ENCODE data around the gene MUSK. TPM values are rescaled to one million over a fixed set of nuclear protein-coding genes. Genes with fewer than 3 reads are reported as not detected.

MUSK gene
- total and polyA plus RNA-seq, 2 donors (not counting 1 experiment from before 2014, with no cell fraction given) = not detected

DNA sequence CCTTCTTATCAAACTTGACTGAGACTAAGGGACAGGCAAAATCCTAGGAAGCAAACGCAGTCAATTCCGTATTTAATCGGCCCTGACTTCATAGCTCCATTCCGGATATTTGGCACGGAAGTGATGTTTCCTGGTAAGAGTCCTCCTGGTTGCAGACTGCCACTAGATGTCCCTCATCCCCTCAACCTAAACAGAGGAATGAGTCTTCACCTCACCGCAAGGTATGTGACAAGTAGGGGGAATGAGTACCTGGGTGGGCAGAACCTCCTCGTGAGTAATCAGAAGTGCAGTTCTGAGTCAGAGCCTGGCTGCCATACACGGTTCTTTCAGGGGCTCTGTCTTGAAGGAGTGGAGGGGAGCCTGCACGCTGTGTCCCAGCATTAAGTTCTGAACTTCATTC, 173.6 kb downstream of the MUSK start:
- no peak for DNase-seq
- Histone ChIP-seq H4K20me1 (ENCODE audit: control insufficient read depth, insufficient read depth, low read length, poor library complexity, severe bottlenecking) (no peaks in the 10 kb centered on the region), H3K9me3 (ENCODE audit: control extremely low read depth in 1 of 3, control insufficient read depth in 2 of 3, insufficient read depth in 1 of 3, low read length in 2 of 3) (no peaks in the 10 kb centered on the region), H3K9ac (ENCODE audit: low read length) (no peak overlapping the region), H3K4me1 (ENCODE audit: control insufficient read depth in 2 of 2, insufficient read depth in 2 of 2, low read length in 2 of 2) (no peaks in the 10 kb centered on the region), H2AFZ (ENCODE audit: insufficient read depth, low read depth, low read length, poor library complexity, severe bottlenecking) (no peak overlapping the region), H3K79me2 (ENCODE audit: control insufficient read depth, insufficient read depth, low read length) (no peaks in the 10 kb centered on the region), H3K27me3 (replicated peaks in 1 of 4; ENCODE audit: control extremely low read depth in 1 of 4, control insufficient read depth in 3 of 4, insufficient read depth in 4 of 4, low read length in 3 of 4) (no peaks in the 10 kb centered on the region), H3K4me2 (replicated peaks; ENCODE audit: low read depth, low read length, poor library complexity, severe bottlenecking) (no peak overlapping the region), H3K27ac (ENCODE audit: low read length in 2 of 2) (no peak overlapping the region), H3K36me3 (replicated peaks in 1 of 2; ENCODE audit: control extremely low read depth in 1 of 2, control insufficient read depth in 1 of 2, extremely low read depth in 1 of 2, insufficient read depth in 2 of 2, low read length in 1 of 2) (no peaks in the 10 kb centered on the region), H3K4me3 (ENCODE audit: control extremely low read depth in 1 of 5, extremely low read depth in 1 of 5, insufficient read depth in 1 of 5, low read depth in 2 of 5, low read length in 4 of 5) (no peak overlapping the region)
- intact Hi-C loops (cut with micrococcal nuclease) = no loop called here
- Mint-ChIP-seq H3K9me3 (ENCODE audit: insufficient read depth) (peaks cover 2% of the 10 kb centered on the region), H3K27ac (no peak overlapping the region), H3K4me1 (no peaks in the 10 kb centered on the region), H3K4me3 (no peak overlapping the region), H3K27me3 (peaks cover 5% of the 10 kb centered on the region)
- POLR2A ChIA-PET = no interaction called here
- 87% methylated on average over 5 of the region's 9 CpGs for WGBS (ENCODE audit: insufficient coverage)
- CTCF ChIA-PET = no interaction called here
- TF ChIP-seq, protein P1, sequence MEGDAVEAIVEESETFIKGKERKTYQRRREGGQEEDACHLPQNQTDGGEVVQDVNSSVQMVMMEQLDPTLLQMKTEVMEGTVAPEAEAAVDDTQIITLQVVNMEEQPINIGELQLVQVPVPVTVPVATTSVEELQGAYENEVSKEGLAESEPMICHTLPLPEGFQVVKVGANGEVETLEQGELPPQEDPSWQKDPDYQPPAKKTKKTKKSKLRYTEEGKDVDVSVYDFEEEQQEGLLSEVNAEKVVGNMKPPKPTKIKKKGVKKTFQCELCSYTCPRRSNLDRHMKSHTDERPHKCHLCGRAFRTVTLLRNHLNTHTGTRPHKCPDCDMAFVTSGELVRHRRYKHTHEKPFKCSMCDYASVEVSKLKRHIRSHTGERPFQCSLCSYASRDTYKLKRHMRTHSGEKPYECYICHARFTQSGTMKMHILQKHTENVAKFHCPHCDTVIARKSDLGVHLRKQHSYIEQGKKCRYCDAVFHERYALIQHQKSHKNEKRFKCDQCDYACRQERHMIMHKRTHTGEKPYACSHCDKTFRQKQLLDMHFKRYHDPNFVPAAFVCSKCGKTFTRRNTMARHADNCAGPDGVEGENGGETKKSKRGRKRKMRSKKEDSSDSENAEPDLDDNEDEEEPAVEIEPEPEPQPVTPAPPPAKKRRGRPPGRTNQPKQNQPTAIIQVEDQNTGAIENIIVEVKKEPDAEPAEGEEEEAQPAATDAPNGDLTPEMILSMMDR (IDR thresholded peaks at IDR 0.05) = no peak
- no peak for TF ChIP-seq EZH2 (IDR thresholded peaks at IDR 0.05; ENCODE audit: borderline replicate concordance, insufficient read depth, low read depth, low read length, poor library complexity, severe bottlenecking)
- ATAC-seq (ENCODE audit: low read depth) = no peak

DNA sequence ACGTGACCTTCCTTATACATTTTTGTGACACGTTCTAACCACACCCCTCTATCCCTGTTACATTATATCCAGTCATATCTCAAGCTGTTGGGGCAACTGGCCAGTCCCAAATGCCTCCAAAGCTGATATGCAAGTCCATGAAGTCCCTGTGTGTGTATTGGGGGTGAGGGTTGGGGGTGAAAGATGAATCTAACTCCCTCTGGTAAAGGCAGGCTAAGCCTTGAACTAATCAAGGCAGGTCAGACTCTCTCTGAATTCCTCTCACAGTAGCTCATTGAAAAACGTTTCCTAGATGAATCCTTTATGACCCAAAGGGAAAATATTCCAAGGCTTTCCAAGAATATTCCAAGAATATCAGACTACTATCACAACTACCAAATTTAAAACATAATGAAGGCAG, 174.4 kb downstream of the MUSK start:
- Histone ChIP-seq H2AFZ (ENCODE audit: insufficient read depth, low read depth, low read length, poor library complexity, severe bottlenecking) (no peak overlapping the region), H3K9ac (ENCODE audit: low read length) (no peak overlapping the region), H3K4me2 (replicated peaks; ENCODE audit: low read depth, low read length, poor library complexity, severe bottlenecking) (no peak overlapping the region), H3K36me3 (replicated peaks in 1 of 2; ENCODE audit: control extremely low read depth in 1 of 2, control insufficient read depth in 1 of 2, extremely low read depth in 1 of 2, insufficient read depth in 2 of 2, low read length in 1 of 2) (no peaks in the 10 kb centered on the region), H3K27me3 (replicated peaks in 1 of 4; ENCODE audit: control extremely low read depth in 1 of 4, control insufficient read depth in 3 of 4, insufficient read depth in 4 of 4, low read length in 3 of 4) (no peaks in the 10 kb centered on the region), H3K79me2 (ENCODE audit: control insufficient read depth, insufficient read depth, low read length) (no peaks in the 10 kb centered on the region), H4K20me1 (ENCODE audit: control insufficient read depth, insufficient read depth, low read length, poor library complexity, severe bottlenecking) (no peaks in the 10 kb centered on the region), H3K4me1 (ENCODE audit: control insufficient read depth in 2 of 2, insufficient read depth in 2 of 2, low read length in 2 of 2) (no peaks in the 10 kb centered on the region), H3K4me3 (ENCODE audit: control extremely low read depth in 1 of 5, extremely low read depth in 1 of 5, insufficient read depth in 1 of 5, low read depth in 2 of 5, low read length in 4 of 5) (no peak overlapping the region), H3K9me3 (ENCODE audit: control extremely low read depth in 1 of 3, control insufficient read depth in 2 of 3, insufficient read depth in 1 of 3, low read length in 2 of 3) (no peaks in the 10 kb centered on the region), H3K27ac (ENCODE audit: low read length in 2 of 2) (no peak overlapping the region)
- CTCF ChIA-PET = no interaction called here
- Mint-ChIP-seq H3K4me1 (no peaks in the 10 kb centered on the region), H3K27ac (no peak overlapping the region), H3K4me3 (no peak overlapping the region), H3K9me3 (ENCODE audit: insufficient read depth) (no peaks in the 10 kb centered on the region), H3K27me3 (peaks cover 5% of the 10 kb centered on the region)
- no peak for DNase-seq
- POLR2A ChIA-PET = no interaction called here
- no CpG with 5 or more reads among the region's 3 CpGs for WGBS (ENCODE audit: insufficient coverage)
- intact Hi-C loops (cut with micrococcal nuclease) = no loop called here
- TF ChIP-seq EZH2 (IDR thresholded peaks at IDR 0.05; ENCODE audit: borderline replicate concordance, insufficient read depth, low read depth, low read length, poor library complexity, severe bottlenecking) = no peak
- TF ChIP-seq, protein P1 (IDR thresholded peaks at IDR 0.05) = no peak
- no peak for ATAC-seq (ENCODE audit: low read depth)
